ENCODE results near the gene TRAPPC13. TPM values are rescaled to one million over a fixed set of nuclear protein-coding genes. Genes with fewer than 3 reads are reported as not detected.
A peak's percentile ranks its signal among the peaks of the same experiment; 100 is the strongest.

The TRAPPC13 gene
- total RNA-seq, 1 donor from 2014 or later = 23.3 TPM

GRCh38 chr5:65693121-65693520 lies 68.3 kb downstream of the TRAPPC13 start:
- intact Hi-C loops (cut with micrococcal nuclease) = no loop called here
- no peak for TF ChIP-seq CTCF (IDR thresholded peaks at IDR 0.05; ENCODE audit: borderline replicate concordance)
- H3K4me3 ChIP-seq = no peak overlapping the region
- no peaks in the 10 kb centered on the region for H3K27me3 ChIP-seq (ENCODE audit: low read depth)
- peaks cover 10% of the 10 kb centered on the region for H3K4me1 ChIP-seq
- peaks cover 14% of the 10 kb centered on the region for H3K36me3 ChIP-seq
- DNase-seq = no peak
- no peak overlapping the region for H3K27ac ChIP-seq (replicated peaks)
- H3K9me3 ChIP-seq (replicated peaks) = no peaks in the 10 kb centered on the region

DNA sequence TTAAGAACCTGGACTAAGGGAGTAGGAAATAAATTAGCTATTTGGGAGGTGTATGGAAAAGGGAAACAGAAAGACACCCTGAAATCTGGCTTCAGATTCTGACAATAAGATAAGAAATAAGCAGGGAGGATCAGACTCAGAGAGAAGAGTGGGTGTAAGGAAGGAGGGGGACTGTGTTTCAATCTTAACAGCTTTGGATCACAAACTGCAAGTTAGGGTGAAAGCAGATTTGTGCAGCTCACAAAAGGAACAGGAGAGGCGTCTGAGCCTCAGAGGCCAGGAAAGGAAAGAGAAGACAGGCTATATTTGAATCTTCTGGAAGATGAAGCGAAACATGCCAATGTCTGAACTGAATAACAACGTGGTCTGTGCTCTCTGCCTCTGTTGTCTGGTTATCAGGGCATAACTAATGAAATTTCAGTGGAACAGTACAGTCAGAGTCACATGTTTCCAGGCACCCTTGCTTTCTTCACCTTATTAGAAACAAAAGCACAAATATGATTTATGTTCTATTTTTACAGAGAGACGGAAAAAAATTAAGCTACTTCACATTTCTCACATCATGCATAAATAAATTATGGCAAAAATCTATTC lies 70.4 kb downstream of the TRAPPC13 start:
- intact Hi-C loops (cut with micrococcal nuclease) = no loop called here
- Histone ChIP-seq H3K9me3 (replicated peaks) (no peaks in the 10 kb centered on the region), H3K4me3 (no peak overlapping the region), H3K27ac (replicated peaks) (no peak overlapping the region), H3K36me3 (peaks cover 5% of the 10 kb centered on the region), H3K27me3 (ENCODE audit: low read depth) (no peaks in the 10 kb centered on the region), H3K4me1 (peaks cover 10% of the 10 kb centered on the region)
- TF ChIP-seq CTCF (IDR thresholded peaks at IDR 0.05; ENCODE audit: borderline replicate concordance) = no peak
- DNase-seq = no peak

- peaks cover 10% of the 10 kb centered on the region for H3K4me1 ChIP-seq
- H3K36me3 ChIP-seq = peaks cover 4% of the 10 kb centered on the region
- intact Hi-C loops (cut with micrococcal nuclease) = no loop called here
- H3K27me3 ChIP-seq (ENCODE audit: low read depth) = no peaks in the 10 kb centered on the region
- no peak for TF ChIP-seq CTCF (IDR thresholded peaks at IDR 0.05; ENCODE audit: borderline replicate concordance)
- H3K27ac ChIP-seq (replicated peaks) = no peak overlapping the region
- no peaks in the 10 kb centered on the region for H3K9me3 ChIP-seq (replicated peaks)
- no peak overlapping the region for H3K4me3 ChIP-seq
- no peak for DNase-seq
Measured at GRCh38 chr5:65695896-65696295, 71.1 kb downstream of the TRAPPC13 start.

GRCh38 chr5:65696892-65697291 lies 72.1 kb downstream of the TRAPPC13 start:
- H3K9me3 ChIP-seq (replicated peaks) = no peaks in the 10 kb centered on the region
- H3K27me3 ChIP-seq (ENCODE audit: low read depth) = no peaks in the 10 kb centered on the region
- H3K36me3 ChIP-seq = peaks cover 10% of the 10 kb centered on the region
- no peak overlapping the region for H3K4me3 ChIP-seq
- H3K27ac ChIP-seq (replicated peaks) = peak overlapping the region; percentile 6
- intact Hi-C loops (cut with micrococcal nuclease) = no loop called here
- H3K4me1 ChIP-seq = peaks cover 10% of the 10 kb centered on the region
- no peak for TF ChIP-seq CTCF (IDR thresholded peaks at IDR 0.05; ENCODE audit: borderline replicate concordance)
- no peak for DNase-seq

DNA sequence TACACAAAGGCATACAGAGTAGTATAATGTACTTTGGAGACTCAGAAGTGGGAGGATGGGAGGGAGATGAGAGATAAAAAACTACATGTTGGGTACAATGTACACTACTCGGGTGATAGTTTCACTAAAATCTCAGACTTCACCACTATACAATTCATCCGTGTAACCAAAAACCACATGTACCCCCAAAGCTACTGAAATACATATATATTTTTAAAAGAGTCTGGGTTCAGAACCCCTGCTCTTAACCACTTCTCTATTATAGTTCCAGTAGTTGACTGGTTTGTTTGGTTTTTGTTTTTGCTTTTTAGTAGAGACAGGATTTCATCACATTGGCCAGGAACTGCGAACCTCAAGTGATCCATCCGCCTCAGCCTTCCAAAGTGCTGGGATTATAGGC lies 74.5 kb downstream of the TRAPPC13 start:
- intact Hi-C loops (cut with micrococcal nuclease) = no loop called here
- no peaks in the 10 kb centered on the region for H3K27me3 ChIP-seq (ENCODE audit: low read depth)
- no peaks in the 10 kb centered on the region for H3K9me3 ChIP-seq (replicated peaks)
- no peak overlapping the region for H3K27ac ChIP-seq (replicated peaks)
- peaks cover 28% of the 10 kb centered on the region for H3K36me3 ChIP-seq
- no peak for DNase-seq
- peaks cover 10% of the 10 kb centered on the region for H3K4me1 ChIP-seq
- no peak overlapping the region for H3K4me3 ChIP-seq
- no peak for TF ChIP-seq CTCF (IDR thresholded peaks at IDR 0.05; ENCODE audit: borderline replicate concordance)

Measured in left ventricle myocardium inferior (tissue), 1 donor.